T follicular helper cell (primary cell): ENCODE results near the gene CXXC1.
"Not testable (repeated sequence)": the region's sequence is repeated elsewhere in the genome, so short reads cannot be mapped to it uniquely, and the experiment has no call there.

Experiments
- DNase-seq: peaks from one replicate; pipeline ENCODE4 v3.0.0-alpha.2; 2020; ENCODE audit warnings: low read depth

The CXXC1 gene

DNA sequence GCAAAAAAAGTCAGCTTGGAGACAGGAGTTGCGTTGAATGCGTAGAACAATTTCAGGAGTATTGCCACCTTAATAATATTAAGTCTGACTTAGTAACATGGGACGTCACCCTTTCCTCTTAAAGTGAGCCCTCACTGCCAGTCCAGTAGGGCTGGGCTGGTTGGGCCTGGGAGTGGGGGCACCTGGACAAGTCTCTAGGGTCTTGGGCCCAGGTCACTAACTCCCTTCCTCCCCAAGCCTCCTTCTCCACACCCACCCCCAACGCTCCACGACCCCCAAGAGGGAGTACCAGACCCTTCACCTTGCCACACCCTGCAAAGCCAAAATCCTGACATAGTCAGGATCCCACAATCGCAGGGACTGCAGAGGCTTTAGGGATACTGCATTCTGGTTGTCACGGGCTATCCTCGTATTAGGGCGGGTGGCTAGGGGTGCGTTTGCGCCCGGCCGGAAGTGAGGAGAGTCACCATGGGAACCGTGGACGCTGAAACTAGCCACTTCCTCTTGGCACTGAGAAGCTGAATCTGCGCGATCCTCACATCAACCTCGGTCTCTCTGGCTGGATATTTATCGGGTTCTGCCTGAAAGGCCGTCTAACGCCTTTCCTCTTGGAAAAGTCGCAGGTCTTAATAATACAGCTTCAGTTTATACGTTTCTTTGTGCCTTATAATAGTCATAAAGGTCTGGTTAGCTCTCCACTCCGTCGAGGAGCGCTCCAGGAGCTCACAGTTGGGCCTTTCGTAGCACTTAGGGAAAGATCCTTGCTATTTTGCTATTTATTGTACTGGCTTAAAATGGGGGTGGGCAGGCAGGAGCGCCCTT lies 10.3 kb upstream of the CXXC1 start:
- DNase-seq, result peak; percentile 34

DNA sequence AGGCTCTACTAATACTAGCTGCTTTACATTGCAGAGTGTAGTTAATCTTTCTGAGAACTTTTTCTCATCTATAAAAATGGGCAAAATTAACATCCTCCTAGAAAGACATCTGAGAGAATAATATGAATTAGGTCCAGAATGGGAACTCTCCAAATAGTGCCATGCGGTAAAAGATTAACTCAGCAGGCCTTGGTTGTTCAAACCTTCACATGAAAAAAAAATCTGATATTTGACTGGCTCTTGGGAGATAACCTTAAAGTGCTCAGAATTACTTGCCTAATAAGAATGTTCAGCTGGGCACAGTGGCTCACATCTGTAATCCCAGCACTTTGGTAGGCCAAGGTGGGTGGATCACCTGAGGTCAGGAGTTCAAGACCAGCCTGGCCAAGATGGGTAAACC lies 5.5 kb upstream of the CXXC1 start:
- DNase-seq, result no peak

DNA sequence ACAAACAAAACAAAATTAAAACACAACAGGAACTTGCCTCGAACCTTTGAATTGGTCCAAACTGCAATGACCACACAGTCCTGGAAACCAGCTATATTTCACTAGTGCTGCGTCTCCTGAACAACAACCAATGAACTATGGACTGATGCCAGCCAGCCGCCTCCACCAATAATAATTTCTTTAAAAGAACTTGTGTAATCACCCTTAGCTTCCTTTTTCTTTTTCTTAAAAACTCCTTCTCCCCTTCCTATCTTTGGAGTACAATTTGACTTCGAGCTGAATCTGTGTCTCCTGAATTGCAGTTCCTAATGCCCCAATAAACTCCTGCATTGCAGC lies 1.6 kb upstream of the CXXC1 start:
- no peak for DNase-seq

DNA sequence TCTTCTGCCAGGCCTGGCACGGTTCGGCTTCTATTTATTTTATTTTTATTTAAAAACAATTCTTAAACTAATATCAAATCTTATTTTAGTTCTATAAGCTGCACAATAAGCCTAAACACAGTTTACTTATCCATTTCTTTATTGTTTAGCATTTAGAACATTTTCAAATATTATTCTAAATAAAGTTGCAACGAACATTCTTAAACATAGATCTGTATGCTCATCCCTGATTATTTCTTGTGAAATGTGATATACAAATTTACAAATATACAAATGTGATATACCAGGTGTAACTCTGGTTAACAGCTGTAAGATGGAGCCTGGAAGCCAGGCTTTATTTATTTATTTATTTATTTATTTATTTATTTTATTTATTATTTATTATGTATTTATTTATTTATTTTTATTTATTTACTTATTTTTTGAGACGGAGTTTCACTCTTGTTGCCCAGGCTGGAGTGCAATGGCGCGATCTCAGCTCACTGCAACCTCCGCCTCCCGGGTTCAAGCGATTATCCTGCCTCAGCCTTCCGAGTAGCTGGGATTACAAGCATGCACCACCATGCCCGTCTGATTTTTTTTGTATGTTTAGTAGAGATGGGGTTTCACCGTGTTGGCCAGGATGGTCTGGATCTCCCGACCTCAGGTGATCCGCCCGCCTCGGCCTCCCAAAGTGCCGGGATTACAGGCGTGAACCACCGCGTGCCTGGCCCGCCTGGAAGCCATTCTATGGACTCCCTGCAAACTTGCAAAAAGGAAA lies 1.0 kb upstream of the CXXC1 start:
- DNase-seq, result not testable (repeated sequence)

DNA sequence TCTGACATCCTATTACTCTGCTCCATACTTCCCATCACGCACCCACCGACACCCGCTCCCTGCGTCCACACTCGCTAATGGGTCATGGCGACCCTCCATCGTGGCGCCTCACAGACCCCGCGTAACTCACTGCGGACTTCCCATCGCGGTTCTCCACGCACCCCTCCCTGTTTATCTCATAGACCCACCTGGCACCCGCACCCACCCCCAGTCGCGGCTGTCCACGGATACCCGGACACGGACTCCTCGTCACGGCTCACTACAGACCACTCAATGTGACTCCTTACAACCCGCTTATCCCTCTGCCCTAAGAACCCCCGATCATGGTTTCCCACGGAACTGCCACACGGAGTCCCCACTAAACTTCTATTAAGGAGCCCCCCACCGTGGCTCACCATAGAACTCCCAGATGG lies 458 bp downstream of the CXXC1 start:
- DNase-seq, result no peak

DNA sequence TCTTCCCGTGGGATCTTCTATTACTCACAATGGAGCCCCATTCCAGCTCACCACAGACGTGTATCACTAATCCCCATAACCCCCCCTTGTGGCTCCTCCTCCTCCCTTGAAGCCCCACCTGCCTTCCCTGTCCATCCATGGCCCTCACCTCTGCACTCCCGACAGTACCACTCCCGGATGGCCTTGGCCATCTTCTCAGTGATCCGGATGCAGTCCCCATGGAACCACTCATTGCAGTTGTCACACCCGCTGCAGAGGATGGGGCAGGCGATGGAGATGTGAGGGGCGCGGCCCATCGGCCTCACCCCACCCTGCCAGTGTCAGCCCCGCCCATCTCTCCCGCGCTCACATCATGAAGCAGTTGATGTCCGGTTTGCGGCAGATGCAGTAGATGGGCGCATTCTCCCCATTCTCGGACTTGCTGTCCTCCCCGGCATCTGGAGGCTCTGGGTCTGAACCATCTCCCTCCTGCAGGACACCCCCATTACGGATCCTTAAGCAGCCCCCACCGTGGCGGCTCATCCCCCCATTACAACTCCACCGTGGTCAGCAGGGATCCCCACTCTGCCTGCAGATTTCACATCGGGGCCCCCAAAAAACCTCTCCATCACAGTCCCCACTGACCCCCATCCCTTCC lies 983 bp downstream of the CXXC1 start:
- DNase-seq, result no peak

DNA sequence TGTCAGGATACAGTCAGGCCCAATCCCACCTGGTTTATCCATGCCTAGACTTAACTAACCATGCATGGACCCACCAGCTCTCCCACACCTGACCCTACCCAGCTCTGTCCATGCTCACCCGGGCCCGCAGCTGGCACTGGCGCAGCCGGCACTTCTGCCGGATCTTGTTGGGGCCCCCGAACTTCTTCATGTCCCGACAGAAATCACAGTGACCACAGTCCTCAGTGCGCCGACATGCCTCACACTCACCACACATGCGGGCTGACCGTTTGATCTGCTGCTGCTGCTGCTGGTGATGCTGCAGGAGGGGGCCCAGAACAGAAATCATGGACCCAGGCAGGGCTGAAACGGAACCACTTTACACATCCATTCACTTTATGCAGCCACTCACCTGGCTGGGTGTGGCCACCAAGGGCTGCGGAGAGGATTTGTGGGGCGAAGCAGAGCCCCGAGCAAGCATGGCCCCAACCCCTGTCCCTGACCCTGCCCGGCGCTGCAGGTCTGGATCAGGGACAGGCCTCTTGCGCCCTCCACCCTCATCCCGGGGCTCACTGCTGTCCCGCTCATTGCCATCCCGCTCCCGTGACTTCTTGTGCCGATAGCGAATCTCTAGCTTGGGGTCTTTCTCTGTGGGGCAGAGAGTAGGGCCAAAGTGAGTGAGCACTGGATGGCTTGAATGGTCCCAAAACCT lies 1.7 kb downstream of the CXXC1 start:
- no peak for DNase-seq

DNA sequence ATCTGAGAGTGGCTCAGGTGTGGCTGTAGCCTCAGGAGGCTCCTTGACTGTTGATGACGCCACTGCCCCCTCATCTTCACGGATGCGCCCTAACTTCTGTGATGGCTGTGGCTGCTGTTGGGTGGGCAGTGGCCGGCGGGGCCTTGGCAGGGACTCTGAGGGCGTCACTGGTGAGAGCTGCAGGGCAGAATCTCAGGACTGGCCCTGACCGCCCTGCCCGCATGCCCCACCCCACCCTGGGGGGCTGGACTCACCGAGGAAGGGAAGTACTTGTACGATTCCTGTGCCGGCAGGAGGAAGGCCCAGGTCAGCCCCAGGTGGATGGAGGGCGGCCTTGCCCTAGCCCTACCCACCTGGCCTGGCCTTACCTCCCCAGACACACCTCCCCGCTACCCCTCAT lies 2.4 kb downstream of the CXXC1 start:
- DNase-seq, result no peak

DNA sequence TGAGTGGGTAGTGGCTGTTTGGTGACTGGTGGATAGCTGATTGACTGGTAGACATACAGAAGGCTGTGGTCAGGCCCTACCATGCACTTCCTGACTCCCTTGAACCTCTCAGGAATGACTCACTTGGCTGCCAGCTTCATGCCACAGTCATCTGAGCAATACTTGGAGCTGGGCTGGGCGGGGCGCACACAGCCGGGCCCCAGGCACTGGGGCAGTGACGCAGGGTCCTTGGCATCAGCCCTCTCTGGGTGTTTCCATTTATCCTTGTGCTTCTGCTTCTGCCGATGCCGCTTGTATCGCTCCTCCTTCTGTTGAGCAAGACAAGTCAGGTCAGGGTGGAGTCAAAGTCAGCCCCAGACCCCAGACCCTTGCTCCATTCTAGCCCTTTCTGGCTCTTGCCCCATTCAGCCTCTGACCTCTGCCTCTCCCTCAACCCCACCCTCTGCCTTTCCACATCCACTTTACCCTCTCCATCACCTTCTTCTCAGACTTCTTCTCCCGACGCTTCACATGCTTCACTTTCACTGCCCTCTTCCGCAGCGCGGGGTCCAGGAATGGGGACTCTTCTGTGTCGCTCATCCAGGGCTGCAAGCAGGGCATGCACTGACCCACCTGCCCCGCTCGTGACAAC lies 3.1 kb downstream of the CXXC1 start:
- DNase-seq, result no peak

DNA sequence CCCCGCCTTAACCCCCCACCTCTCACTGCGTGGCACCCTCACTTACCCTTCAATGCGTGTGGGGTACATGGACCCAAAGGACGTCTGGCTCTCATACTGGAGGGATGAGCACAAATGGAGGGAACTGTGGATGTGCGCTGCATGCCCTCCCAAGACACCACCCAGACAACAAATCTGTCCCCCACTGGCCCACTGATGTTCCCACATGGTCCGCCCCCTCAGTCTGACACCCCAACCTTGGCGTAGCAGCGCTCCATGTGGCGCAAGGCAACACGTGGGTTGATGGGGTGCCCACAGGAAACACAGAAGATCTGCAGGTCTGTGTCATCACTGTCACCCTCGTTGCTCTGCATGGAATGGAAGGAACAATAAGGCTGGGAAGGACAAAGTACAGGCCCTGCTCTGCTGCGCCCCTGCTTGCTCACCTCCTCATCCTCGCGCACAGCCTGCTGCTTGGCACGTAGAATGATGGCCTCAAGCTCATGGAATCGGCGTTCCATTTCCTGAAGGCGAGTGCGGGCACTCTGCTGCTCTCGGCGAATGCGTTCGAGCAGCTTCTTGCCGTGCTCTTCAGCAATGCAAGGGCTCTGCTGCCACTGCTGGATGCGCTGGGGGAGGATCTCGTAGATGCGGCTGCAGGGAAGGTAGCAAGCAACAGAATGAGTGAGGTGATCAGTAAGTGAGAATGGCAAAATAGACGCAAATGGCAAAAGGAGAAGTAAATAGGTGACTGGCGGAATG lies 3.9 kb downstream of the CXXC1 start:
- DNase-seq, result no peak

DNA sequence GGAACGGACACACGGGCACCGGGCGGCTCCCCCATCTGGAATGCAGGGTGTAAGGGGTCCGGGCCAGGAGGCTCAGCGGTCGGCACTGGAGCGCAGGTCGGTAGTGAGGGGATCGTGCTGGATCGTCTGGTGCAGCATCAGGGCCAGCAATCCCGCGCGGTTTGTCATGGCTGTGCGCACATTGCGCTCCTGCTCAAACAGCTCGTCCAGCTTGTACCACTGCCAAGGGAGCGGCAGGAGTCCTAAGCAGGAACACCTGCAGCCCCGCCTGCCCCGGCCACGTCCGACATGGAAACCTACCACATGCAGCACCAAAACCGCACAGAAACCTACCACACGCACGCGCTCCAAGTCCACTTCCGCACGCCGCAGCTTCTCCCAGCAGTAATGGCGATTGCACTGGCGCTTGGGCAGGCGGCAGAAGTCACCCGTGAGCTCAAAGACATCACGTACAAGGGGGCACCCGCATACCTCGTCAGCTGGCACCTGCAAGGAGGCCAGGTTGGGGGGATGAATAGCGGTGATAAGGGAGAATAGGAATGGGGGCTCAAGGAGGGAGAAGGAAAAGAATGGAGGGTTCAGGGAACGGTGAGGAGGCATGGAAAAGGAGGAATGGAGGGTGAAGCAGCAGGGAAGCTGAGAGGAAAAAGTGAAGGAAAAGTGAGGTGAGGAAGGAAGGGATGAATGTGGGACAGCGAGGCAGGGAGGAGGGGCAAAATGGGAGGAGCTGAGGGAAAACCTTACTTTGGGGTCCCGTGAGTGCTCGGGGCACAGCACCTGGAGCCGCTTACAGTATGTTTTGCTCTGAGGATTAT lies 4.8 kb downstream of the CXXC1 start:
- no peak for DNase-seq

DNA sequence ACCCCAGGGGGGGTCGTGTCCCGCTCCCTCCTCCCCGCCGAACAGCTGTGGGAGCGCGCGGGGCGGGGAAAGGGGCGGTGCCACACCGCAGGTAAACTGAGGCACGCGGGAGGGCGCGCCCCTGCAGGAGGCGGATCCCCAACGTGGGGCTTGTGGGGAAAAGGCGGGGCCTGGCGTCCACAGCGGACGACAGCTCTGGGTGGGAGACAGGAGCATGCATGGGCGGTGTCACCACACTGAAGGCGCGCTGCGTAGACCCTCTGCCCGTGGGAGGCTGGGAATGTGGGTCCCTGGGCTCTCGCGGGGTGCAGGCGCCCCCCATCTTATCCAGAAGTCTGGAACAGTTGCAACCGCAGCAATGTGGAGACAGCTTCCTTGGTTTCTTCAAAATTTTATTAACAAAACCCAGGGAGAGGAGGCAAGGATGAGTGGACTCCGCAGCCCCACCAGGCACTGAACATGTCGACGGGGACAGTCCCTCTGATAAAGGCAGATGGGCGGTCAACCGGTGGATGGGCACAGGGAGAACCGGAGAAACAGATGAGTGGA lies 5.4 kb downstream of the CXXC1 start:
- DNase-seq, result no peak

DNA sequence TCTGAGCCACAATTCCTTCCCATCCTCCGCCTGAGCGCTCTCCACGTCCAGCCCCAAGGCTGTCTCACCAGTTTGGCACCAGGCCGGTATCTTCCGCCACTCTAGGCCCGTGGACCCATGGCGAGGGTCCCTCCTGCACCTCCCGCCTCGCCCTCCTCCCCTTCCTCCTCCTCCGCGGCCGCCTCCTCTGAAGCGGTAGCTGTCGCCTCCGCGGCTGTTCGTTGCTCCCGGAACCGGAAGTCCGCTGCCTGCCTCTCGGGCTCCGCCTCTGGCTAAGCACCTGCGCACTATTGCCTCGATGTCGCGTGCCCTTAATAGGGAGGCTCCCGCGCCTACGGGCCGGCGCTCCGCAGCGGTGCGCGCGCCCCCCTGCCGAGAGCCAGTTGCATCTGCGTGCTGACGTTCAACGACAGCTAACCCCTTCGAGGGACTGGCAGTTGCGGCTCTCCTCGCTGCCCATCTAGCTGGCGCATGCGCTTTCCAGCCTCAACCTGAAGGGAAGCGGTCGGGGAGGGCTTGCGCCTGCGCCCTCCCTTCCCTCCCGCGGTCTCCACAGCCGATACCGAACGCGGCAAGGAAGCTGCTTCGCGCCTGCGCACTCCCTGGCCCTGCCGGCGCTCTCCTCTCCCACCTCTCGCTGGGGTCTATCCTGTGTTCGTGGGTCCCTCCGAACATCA lies 6.1 kb downstream of the CXXC1 start, which contains the start of gene MBD1:
Gene MBD1 (minus strand): TSS at position 229 of the 677 bp plus-strand sequence. CDS start 1,531 bp downstream, outside the sequence.
- peak; percentile 96 for DNase-seq

DNA sequence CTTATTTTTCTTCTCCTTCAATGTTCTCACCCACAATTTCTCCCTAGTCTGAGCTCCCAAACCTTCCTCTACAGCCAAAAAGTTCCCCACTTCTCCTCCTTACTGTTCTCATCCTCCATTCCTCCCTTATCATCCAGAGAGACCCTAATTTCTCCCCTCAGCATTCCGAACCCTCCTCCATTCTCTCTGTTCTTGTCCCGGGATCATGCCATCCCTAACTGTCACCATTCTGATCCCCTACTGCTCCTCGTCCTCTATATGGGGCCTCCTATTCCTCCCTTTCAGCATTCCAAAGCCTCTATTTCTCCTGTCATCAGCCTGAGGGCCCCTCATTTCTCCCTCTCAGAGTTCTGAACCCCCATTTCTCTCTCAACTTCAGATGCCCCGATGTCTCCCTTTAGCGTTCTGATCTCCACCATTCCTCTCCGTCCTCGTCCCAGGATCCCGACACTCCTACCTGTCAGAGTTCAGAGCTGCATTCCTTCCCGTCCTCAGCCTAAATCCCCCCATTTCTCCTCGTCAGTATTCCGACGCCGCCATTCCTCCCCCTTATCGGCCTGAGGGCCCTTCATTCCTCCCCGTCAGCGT lies 6.7 kb downstream of the CXXC1 start:
- no peak for DNase-seq

DNA sequence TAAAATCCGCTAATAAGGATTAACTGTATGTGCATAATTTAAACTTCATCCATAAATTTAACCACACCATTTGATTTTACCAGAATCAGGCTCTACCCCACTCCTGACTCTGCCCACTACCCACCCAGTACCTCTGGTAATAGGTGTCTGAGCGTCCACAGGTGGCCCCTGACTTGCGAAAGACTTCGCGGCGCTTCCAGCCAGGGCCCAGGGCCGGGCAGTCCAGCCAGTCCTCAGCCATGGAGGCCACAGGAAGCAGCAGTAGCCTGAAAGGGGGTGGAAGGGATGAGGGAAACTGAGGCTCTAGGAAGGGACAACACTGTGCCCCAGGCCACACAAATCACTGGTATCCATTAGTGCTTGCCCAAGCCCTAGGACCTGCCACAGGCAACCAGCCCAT lies 7.7 kb downstream of the CXXC1 start:
- DNase-seq, result no peak

DNA sequence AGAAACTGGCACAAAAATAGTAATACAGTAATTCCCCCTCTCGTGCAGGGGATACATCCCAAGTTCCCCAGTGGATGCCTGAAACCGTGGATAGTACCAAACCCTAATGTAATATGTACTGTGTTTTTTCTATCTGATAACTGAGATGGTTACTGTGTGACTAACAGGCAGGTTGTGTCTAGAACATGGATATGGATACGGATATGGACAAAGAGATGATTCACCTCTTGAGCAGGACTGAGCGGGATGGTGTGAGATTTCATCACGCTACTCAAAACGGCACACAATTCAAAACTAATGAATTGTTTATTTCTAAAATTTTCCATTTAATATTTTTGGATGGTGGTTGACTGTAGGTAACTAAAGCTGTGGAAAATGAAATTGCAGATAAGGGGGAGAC lies 9.6 kb downstream of the CXXC1 start:
- no peak for DNase-seq

DNA sequence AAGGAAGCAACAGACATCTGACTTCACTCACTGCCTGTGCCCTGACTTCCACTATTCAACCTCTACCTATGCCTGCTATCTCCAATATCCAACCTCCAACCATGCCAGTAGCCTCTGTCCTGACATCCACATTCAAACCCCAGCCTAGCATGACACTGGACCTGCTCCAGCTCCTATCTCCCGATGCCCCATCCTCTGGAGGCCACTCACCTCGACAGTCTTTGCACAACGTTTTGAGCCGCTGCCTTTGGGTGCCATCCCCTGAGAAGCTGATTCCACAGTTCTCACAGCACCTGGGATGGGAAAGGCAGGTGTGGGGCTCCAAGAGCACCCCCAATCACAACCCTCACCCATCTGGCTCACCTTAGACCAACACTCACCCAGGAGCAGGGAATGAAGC lies 11.0 kb downstream of the CXXC1 start:
- no peak for DNase-seq

DNA sequence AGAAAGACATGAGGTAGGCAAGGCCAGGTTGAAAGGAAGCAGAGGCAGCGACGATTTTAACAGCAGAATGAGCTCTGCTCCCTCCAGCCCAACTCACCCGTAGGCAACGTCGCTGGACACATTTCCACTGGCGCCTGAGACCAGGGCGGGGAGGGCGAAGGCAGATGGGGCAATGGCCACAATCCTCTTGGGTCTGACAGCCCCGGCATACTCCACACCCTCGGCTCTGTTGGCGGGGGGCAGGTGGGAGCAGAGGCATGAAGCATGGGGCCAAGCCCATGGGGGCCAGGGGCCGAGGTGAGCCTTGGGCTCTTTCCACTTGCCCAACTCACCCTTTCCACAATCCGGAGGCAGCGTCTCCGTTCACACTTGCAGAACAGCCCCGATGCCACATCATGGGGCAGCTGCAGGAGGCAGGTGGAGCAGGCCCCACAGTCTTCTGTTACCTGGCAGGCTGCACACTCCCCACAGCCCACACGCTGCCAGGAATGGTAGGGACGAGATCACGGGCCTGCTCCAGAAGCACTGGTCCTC lies 11.9 kb downstream of the CXXC1 start:
- no peak for DNase-seq

DNA sequence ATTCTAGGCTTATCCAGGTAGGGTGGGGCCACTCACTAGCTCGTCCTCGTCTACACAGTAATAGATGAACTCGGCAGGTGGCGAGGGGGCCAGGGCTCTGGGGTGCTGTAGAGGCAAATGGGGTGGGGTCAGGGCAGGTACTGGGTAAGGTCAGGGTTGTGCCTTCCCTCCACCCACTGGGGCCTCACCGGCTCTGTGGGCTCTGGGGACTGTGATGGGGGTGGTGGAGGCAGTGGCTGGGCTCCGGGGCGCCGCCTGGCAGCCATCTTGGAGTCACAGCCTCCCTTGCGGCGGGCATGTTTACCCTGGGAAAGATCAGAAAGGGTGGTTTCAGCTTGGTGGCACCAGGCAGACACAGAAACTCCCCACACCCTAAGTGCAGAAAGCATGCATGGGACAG lies 12.6 kb downstream of the CXXC1 start:
- no peak for DNase-seq
